HL-60 (cell line): ENCODE measurements around the gene FAM89A.

Experiments used
- CTCF ChIP-seq: IDR thresholded peaks from one replicate; pipeline ENCODE4 v1.5.1; 2011; ENCODE audit warnings: low read length, control low read depth, inconsistent platforms; ENCODE audit not compliant: insufficient read depth
- GABPA ChIP-seq: IDR thresholded peaks from 2 replicates; pipeline ENCODE4 v1.6.1; 2012; ENCODE audit warnings: low read depth
- POLR2AphosphoS5 ChIP-seq: IDR thresholded peaks from 2 replicates; pipeline ENCODE4 v1.6.1; 2012; ENCODE audit warnings: low read depth
- REST ChIP-seq: IDR thresholded peaks from 2 replicates; pipeline ENCODE4 v1.6.1; 2012; ENCODE audit warnings: low read depth; ENCODE audit not compliant: insufficient replicate concordance
- SPI1 ChIP-seq: IDR thresholded peaks from 2 replicates; pipeline ENCODE4 v1.6.1; 2012; ENCODE audit warnings: low read depth, mild to moderate bottlenecking, borderline replicate concordance

- TF ChIP-seq CTCF (no peak), GABPA (no peak), POLR2AphosphoS5 (no peak), REST (no peak), SPI1 (no peak)
Measured at GRCh38 chr1:231045286-231045685, 5.2 kb upstream of the FAM89A start.
